Measurements from ENCODE around the gene PCNX4.

The PCNX4 gene

DNA sequence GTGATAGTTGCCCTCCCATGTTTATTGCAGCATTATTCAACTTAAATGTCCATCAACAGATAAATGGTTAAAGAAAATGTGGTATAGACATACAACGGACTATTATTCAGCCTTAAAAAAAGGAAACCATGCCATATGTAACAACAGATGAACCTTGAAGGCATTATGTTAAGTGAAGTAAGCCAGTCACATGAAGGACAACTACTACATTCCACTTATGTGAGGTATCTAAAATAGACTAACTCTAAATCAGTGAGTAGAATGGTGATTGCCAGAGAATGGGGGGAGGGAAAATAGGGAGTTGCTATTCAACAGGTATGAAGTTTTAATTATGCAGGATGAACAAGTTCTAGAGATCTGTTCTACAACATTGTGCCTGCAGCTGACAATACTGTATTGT is 10.1 kb downstream of the PCNX4 start:
- H3K4me3 ChIP-seq (replicated peaks; ENCODE audit: low read depth, low read length), result no peak overlapping the region
- DNase-seq (ENCODE audit: low read depth), result peak; percentile 17
- TF ChIP-seq, protein P1, sequence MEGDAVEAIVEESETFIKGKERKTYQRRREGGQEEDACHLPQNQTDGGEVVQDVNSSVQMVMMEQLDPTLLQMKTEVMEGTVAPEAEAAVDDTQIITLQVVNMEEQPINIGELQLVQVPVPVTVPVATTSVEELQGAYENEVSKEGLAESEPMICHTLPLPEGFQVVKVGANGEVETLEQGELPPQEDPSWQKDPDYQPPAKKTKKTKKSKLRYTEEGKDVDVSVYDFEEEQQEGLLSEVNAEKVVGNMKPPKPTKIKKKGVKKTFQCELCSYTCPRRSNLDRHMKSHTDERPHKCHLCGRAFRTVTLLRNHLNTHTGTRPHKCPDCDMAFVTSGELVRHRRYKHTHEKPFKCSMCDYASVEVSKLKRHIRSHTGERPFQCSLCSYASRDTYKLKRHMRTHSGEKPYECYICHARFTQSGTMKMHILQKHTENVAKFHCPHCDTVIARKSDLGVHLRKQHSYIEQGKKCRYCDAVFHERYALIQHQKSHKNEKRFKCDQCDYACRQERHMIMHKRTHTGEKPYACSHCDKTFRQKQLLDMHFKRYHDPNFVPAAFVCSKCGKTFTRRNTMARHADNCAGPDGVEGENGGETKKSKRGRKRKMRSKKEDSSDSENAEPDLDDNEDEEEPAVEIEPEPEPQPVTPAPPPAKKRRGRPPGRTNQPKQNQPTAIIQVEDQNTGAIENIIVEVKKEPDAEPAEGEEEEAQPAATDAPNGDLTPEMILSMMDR (IDR thresholded peaks at IDR 0.05; ENCODE audit: low read length, missing control alignments), result no peak

DNA sequence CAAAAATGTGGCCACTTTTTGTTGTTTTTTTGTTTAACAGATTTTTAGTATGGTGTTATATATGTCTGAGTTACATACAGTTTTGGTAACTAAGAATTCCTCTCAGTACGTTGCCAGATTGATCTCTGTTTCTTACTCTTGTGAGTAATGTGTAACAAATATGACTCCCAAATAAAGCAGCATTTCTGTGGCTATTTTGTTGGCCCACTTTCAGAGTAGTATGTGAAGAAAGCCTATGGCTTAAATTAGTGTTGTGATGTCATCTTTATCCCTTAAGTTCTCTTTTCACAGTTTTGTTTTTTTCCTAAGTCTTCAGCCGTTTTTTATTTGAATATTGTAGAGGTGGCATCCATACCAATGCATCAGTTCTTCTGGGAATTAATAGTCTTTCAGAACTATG is 10.7 kb downstream of the PCNX4 start:
- TF ChIP-seq, protein P1 (IDR thresholded peaks at IDR 0.05; ENCODE audit: low read length, missing control alignments), result no peak

DNA sequence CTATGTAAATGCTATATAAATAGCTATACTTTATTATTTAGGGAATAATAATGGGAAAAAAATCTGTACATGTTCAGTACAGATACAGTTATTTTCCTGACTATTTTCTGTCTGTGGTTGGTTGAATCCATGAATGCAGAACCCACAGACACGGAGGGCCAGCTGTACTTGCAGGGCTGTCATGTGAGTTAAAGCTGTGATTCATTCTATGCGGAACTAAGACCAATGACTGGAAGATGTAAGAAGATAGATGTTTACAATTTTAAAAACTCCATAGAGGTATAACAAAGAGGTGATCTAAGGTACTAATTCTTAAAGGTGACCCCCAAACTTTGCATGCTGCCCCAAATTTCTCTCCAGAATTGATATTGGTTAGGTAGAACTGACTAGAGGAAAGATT is 14.6 kb downstream of the PCNX4 start:
- DNase-seq (ENCODE audit: low read depth), result peak; percentile 51

More for the DNA sequence above, 10.7 kb downstream of the PCNX4 start:
- no peak overlapping the region for H3K4me3 ChIP-seq (replicated peaks; ENCODE audit: low read depth, low read length)
- peak; percentile 85 for DNase-seq (ENCODE audit: low read depth)

DNA sequence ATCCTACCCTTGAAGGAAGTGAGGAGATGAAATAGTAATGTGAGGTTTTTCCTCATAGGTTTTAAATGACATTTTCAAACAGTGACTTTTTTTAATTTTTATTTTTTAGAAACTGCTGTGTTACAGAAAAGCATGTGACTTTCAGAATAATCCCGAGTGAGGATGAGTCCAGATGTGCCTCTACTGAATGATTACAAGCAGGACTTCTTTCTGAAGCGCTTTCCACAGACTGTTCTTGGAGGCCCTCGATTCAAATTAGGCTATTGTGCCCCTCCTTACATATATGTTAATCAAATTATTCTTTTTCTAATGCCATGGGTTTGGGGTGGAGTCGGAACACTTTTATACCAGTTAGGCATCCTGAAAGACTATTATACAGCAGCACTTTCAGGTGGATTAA is 15.8 kb downstream of the PCNX4 start:
- no peak overlapping the region for H3K4me3 ChIP-seq (replicated peaks; ENCODE audit: low read depth, low read length)
- no peak for DNase-seq (ENCODE audit: low read depth)
- TF ChIP-seq, protein P1 (IDR thresholded peaks at IDR 0.05; ENCODE audit: low read length, missing control alignments), result no peak

More for the DNA sequence above, 14.6 kb downstream of the PCNX4 start:
- H3K4me3 ChIP-seq (replicated peaks; ENCODE audit: low read depth, low read length), result no peak overlapping the region
- TF ChIP-seq, protein P1 (IDR thresholded peaks at IDR 0.05; ENCODE audit: low read length, missing control alignments), result no peak

DNA sequence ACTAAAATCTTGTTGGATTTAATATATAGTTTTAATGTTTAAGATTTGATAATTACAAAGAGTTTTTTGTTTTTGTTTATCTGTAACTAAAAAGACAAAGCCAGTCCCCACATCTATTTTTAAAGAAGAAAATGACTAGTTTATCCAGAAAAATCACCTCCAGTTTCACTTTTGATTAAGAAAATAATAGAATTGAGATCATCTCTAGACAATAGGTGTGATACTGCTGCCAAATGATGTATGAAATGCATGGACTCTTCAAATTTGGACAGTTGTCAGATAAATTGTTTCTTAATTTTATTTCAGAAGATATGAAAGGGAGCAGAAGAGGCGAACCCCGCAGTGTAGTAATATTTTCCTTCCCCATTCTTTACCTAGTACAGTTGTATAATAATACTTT is 20.0 kb downstream of the PCNX4 start:
- TF ChIP-seq, protein P1 (IDR thresholded peaks at IDR 0.05; ENCODE audit: low read length, missing control alignments), result no peak
- H3K4me3 ChIP-seq (replicated peaks; ENCODE audit: low read depth, low read length), result no peak overlapping the region
- DNase-seq (ENCODE audit: low read depth), result no peak

DNA sequence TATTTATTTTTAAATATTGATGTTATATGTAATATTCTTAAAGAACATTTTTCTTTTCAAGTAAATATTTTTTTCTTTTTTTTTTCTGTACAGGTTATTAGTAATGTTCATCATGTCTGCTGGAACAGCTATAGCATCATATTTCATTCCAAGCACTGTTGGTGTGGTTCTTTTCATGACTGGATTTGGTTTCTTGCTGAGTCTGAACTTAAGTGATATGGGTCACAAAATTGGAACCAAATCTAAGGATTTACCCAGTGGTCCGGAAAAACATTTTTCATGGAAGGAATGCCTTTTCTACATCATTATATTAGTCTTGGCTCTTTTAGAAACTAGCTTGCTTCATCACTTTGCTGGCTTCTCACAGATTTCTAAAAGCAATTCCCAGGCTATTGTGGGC is 23.2 kb downstream of the PCNX4 start:
- no peak for DNase-seq (ENCODE audit: low read depth)

DNA sequence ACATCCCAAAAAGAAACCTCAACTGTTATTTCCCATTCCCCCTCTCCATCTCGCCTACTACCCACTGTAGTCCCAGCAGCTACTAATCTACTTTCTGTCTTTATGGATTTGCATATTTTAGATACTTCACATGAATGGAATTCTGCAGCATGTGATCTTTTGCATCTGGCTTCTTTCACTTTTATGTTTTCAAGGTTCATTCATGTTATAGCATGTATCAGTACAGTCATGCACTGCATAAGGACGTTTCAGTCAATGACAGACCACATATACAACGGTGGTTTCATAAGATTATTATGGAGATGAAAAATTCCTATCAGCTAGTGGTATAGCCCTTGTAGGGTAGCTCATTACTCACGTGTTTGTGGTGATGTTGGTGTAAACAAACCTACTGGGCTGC is 24.5 kb downstream of the PCNX4 start:
- TF ChIP-seq, protein P1 (IDR thresholded peaks at IDR 0.05; ENCODE audit: low read length, missing control alignments), result no peak
- H3K4me3 ChIP-seq (replicated peaks; ENCODE audit: low read depth, low read length), result no peak overlapping the region
- no peak for DNase-seq (ENCODE audit: low read depth)

More for the DNA sequence above, 23.2 kb downstream of the PCNX4 start:
- TF ChIP-seq, protein P1 (IDR thresholded peaks at IDR 0.05; ENCODE audit: low read length, missing control alignments), result no peak
- no peak overlapping the region for H3K4me3 ChIP-seq (replicated peaks; ENCODE audit: low read depth, low read length)

Measured in fibroblast of pulmonary artery (primary cell).